Naive B cell (primary cell): ENCODE measurements around the gene CENPX. TPM values are rescaled to one million over a fixed set of nuclear protein-coding genes. Genes with fewer than 3 reads are reported as not detected.

Experiments
- polyA plus RNA-seq, 6 donors: library from polyadenylated mRNA; unstranded; fragments of 300-500 nt; fragmentation: Illumina TruSeq; gene quantifications; one replicate each; pipeline ENCODE4 v1.2.3, GENCODE V29; 2021; ENCODE audit warnings: low read depth in 6 of 6

CENPX gene
- polyA plus RNA-seq, 6 donors from 2014 or later: 52.6 to 77.6 (median 58.3) TPM

Other genes with a start within 250 kb of the CENPX start
- gene GCGR, start 218.7 kb downstream of the CENPX start, polyA plus RNA-seq: not detected
- gene MCRIP1, start 189.6 kb downstream of the CENPX start, polyA plus RNA-seq: 100 to 1,000 TPM in 1 of 6 donors, 10 to 100 TPM in 5; 66.2 to 114 (median 77.4) TPM
- under 1 TPM in 2 of 6 donors, not detected in 4; 0.18 to 0.64 TPM for gene PPP1R27, start 187.8 kb downstream of the CENPX start, polyA plus RNA-seq
- gene P4HB, start 162.3 kb downstream of the CENPX start, polyA plus RNA-seq: 100 to 1,000 TPM; 139 to 192 (median 158) TPM
- gene ARHGDIA, start 151.5 kb downstream of the CENPX start, polyA plus RNA-seq: 100 to 1,000 TPM in 1 of 6 donors, 10 to 100 TPM in 5; 42.9 to 116 (median 78.3) TPM
- gene ALYREF, start 131.3 kb downstream of the CENPX start, polyA plus RNA-seq: 10 to 100 TPM; 25.5 to 53.9 (median 41.7) TPM
- 100 to 1,000 TPM; 208 to 260 (median 218) TPM for gene ANAPC11, start 131.2 kb downstream of the CENPX start, polyA plus RNA-seq
- gene NPB, start 120.6 kb downstream of the CENPX start, polyA plus RNA-seq: under 1 TPM in 1 of 6 donors, not detected in 5; 0.24 TPM
- 10 to 100 TPM; 19.0 to 28.4 (median 21.2) TPM for gene PCYT2, start 111.5 kb downstream of the CENPX start, polyA plus RNA-seq
- 10 to 100 TPM; 23.6 to 41.3 (median 30.6) TPM for gene SIRT7, start 104.7 kb downstream of the CENPX start, polyA plus RNA-seq
- 1 to 10 TPM; 3.4 to 6.7 (median 4.7) TPM for gene MAFG, start 95.1 kb downstream of the CENPX start, polyA plus RNA-seq
- gene PYCR1, start 85.6 kb downstream of the CENPX start, polyA plus RNA-seq: 1 to 10 TPM; 1.6 to 4.5 (median 2.2) TPM
- gene MYADML2, start 75.6 kb downstream of the CENPX start, polyA plus RNA-seq: not detected
- not detected for gene NOTUM, start 61.7 kb downstream of the CENPX start, polyA plus RNA-seq
- gene ASPSCR1, start 45.2 kb downstream of the CENPX start, polyA plus RNA-seq: 10 to 100 TPM; 20.2 to 31.0 (median 25.0) TPM
- 1 to 10 TPM; 1.3 to 4.6 (median 2.6) TPM for gene LRRC45, start 427 bp upstream of the CENPX start, polyA plus RNA-seq
- gene RAC3, start 8.8 kb upstream of the CENPX start, polyA plus RNA-seq: not detected
- gene DCXR, start 14.8 kb upstream of the CENPX start, polyA plus RNA-seq: 100 to 1,000 TPM in 2 of 6 donors, 10 to 100 TPM in 4; 74.0 to 199 (median 98.1) TPM
- 1 to 10 TPM; 2.6 to 7.6 (median 4.8) TPM for gene RFNG, start 28.9 kb upstream of the CENPX start, polyA plus RNA-seq
- gene GPS1, start 29.0 kb upstream of the CENPX start, polyA plus RNA-seq: 100 to 1,000 TPM; 103 to 138 (median 109) TPM
- gene DUS1L, start 42.9 kb upstream of the CENPX start, polyA plus RNA-seq: 10 to 100 TPM; 52.4 to 86.5 (median 68.2) TPM
- under 1 TPM in 5 of 6 donors, not detected in 1; 0.05 to 0.75 (median 0.50) TPM for gene FASN, start 75.4 kb upstream of the CENPX start, polyA plus RNA-seq
- 10 to 100 TPM; 15.9 to 31.8 (median 26.5) TPM for gene CCDC57, start 190.0 kb upstream of the CENPX start, polyA plus RNA-seq
- gene SLC16A3, start 206.2 kb upstream of the CENPX start, polyA plus RNA-seq: 1 to 10 TPM; 1.9 to 3.6 (median 1.9) TPM